ENCODE measurements around the gene NUP153. TPM values are rescaled to one million over a fixed set of nuclear protein-coding genes. Genes with fewer than 3 reads are reported as not detected.

NUP153 gene
- total RNA-seq, 2 experiments from 2014 or later, result 74.0 to 91.0 TPM

GRCh38 chr6:17673543-17674254 is 33.0 kb downstream of the NUP153 start:
- ChIA-PET POLR2A (no interaction called here), CTCF (interaction anchor here (1.2 to 1.6 kb wide), 3 partner anchors 9 to 28 kb away, joined by 3 to 4 read pairs (median 4); no protein-coding TSS in a partner anchor)
- Mint-ChIP-seq H3K4me1 (peaks cover 28% of the 10 kb centered on the region), H3K27me3 (no peaks in the 10 kb centered on the region), H3K27ac (peak overlapping the region; percentile 67), H3K4me3 (no peak overlapping the region), H3K36me3 (ENCODE audit: low read depth) (peaks cover 59% of the 10 kb centered on the region), H3K9me3 (no peaks in the 10 kb centered on the region)
- no peak for DNase-seq

DNA sequence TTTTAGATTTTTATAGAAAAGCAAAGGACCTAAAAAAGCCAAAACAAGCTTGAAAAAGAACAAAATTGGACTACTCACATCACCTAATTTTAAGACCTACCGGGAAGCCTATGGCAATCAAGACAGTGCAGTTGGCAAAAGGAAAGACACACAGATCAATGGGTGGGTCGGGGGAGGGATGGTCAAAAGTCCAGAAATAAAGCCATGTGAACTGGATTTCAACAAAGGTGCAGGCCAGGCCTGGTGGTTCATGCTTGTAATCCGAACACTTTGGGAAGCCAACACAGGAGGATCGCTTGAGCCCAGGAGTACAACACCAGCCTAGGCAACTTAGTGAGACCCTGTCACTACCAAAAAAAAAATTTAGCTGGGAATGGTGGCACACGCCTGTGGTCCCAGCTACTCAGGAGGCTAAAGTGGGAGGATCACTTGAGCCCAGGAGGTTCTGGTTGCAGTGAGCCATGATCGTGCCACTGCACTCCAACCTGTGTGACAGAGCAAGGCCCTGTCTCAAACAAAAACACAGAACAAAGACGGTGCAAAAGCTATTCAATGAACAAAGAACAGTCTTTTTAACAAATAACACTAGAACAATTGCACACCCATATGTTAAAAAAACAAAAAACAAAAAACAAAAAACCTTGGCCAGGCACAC is 34.5 kb downstream of the NUP153 start:
- Mint-ChIP-seq H3K27ac (no peak overlapping the region), H3K36me3 (ENCODE audit: low read depth) (peaks cover 62% of the 10 kb centered on the region), H3K4me3 (no peak overlapping the region), H3K4me1 (peaks cover 19% of the 10 kb centered on the region), H3K27me3 (no peaks in the 10 kb centered on the region), H3K9me3 (no peaks in the 10 kb centered on the region)
- DNase-seq, result no peak
- ChIA-PET POLR2A (no interaction called here), CTCF (no interaction called here)

DNA sequence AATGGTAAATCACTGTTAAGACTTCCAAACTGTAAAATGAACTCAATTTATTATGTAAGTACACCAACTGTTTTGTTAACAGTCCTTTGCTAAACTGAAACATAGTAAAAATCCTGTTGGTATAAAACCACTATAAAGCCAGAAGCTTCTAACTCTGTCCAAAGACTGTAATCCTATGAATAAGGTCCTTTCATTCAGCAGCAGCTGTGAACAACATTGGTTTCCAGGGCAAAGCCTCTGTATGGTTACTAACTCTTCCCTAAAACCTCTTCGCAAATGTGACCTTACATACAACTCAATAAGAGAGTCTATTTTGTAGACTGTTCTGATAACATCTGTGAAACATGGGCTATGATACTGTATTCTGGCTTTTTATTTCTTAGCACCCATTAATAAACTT is 40.1 kb downstream of the NUP153 start:
- Mint-ChIP-seq H3K4me3 (no peak overlapping the region), H3K27ac (peak overlapping the region; percentile 51), H3K36me3 (ENCODE audit: low read depth) (peaks cover 71% of the 10 kb centered on the region), H3K27me3 (no peaks in the 10 kb centered on the region), H3K9me3 (no peaks in the 10 kb centered on the region), H3K4me1 (peaks cover 32% of the 10 kb centered on the region)
- CTCF ChIA-PET, result interaction anchor here (1.1 to 1.5 kb wide), 3 partner anchors 12 to 40 kb away, joined by 3 to 4 read pairs (median 4); partner anchors contain the start of gene NUP153
- no peak for DNase-seq
- POLR2A ChIA-PET, result no interaction called here

- ChIA-PET CTCF (interaction anchor here (0.7 to 1.0 kb wide), 2 partner anchors 9 to 37 kb away, joined by 3 to 4 read pairs; no protein-coding TSS in a partner anchor), POLR2A (no interaction called here)
- peak overlapping the region; percentile 68 for H3K27ac Mint-ChIP-seq
- peak overlapping the region; percentile 17 for H3K4me3 Mint-ChIP-seq
- H3K9me3 Mint-ChIP-seq, result no peaks in the 10 kb centered on the region
- no peaks in the 10 kb centered on the region for H3K27me3 Mint-ChIP-seq
- peaks cover 71% of the 10 kb centered on the region for H3K36me3 Mint-ChIP-seq (ENCODE audit: low read depth)
- no peak for DNase-seq
- peaks cover 32% of the 10 kb centered on the region for H3K4me1 Mint-ChIP-seq
Measured at GRCh38 chr6:17665132-17665531, 41.6 kb downstream of the NUP153 start.

GRCh38 chr6:17663226-17663625 is 43.5 kb downstream of the NUP153 start:
- DNase-seq, result no peak
- ChIA-PET POLR2A (no interaction called here), CTCF (no interaction called here)
- Mint-ChIP-seq H3K9me3 (no peaks in the 10 kb centered on the region), H3K27me3 (no peaks in the 10 kb centered on the region), H3K4me3 (no peak overlapping the region), H3K4me1 (peaks cover 40% of the 10 kb centered on the region), H3K27ac (no peak overlapping the region), H3K36me3 (ENCODE audit: low read depth) (peaks cover 72% of the 10 kb centered on the region)

DNA sequence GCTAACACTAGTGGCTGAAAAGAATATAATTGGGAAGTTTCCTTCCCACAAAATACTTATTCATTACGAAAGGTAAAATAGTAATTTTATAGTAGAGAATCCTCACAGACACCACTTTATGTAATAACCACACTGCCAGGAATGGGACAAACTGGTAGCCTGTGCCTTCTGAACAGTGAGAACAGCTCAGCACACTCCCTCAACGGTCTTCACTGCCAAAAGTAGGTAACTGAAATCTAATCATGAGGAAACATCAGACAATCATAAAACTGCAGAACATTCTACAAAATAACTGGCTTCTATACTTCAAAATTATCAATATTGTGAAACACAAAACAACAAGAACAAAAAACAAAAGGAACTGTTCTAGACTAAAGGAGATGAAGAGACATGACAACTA is 44.1 kb downstream of the NUP153 start:
- no peak overlapping the region for H3K27ac Mint-ChIP-seq
- H3K9me3 Mint-ChIP-seq, result no peaks in the 10 kb centered on the region
- DNase-seq, result no peak
- peaks cover 73% of the 10 kb centered on the region for H3K36me3 Mint-ChIP-seq (ENCODE audit: low read depth)
- ChIA-PET CTCF (interaction anchor here (0.9 kb wide), 1 partner anchor 34 kb away, joined by 3 read pairs; no protein-coding TSS in a partner anchor), POLR2A (interaction anchor here (0.6 kb wide), 1 partner anchor 23 kb away, joined by 3 read pairs; no protein-coding TSS in a partner anchor)
- H3K27me3 Mint-ChIP-seq, result no peaks in the 10 kb centered on the region
- H3K4me3 Mint-ChIP-seq, result no peak overlapping the region
- H3K4me1 Mint-ChIP-seq, result peaks cover 42% of the 10 kb centered on the region

- Mint-ChIP-seq H3K36me3 (ENCODE audit: low read depth) (peaks cover 67% of the 10 kb centered on the region), H3K4me3 (no peak overlapping the region), H3K27ac (no peak overlapping the region), H3K4me1 (peaks cover 20% of the 10 kb centered on the region), H3K27me3 (no peaks in the 10 kb centered on the region), H3K9me3 (no peaks in the 10 kb centered on the region)
- no peak for DNase-seq
- ChIA-PET CTCF (interaction anchor here (0.9 to 1.7 kb wide), 3 partner anchors 20 to 26 kb away, joined by 3 to 5 read pairs (median 4); no protein-coding TSS in a partner anchor), POLR2A (no interaction called here)
Measured at GRCh38 chr6:17656644-17657043, 50.1 kb downstream of the NUP153 start.

GRCh38 chr6:17656092-17656491 is 50.6 kb downstream of the NUP153 start:
- H3K4me3 Mint-ChIP-seq, result no peak overlapping the region
- H3K27me3 Mint-ChIP-seq, result no peaks in the 10 kb centered on the region
- ChIA-PET CTCF (interaction anchor here (0.6 to 1.7 kb wide), 4 partner anchors 20 to 390 kb away, joined by 3 to 5 read pairs (median 4); no protein-coding TSS in a partner anchor), POLR2A (no interaction called here)
- no peaks in the 10 kb centered on the region for H3K9me3 Mint-ChIP-seq
- H3K36me3 Mint-ChIP-seq (ENCODE audit: low read depth), result peaks cover 63% of the 10 kb centered on the region
- H3K4me1 Mint-ChIP-seq, result peaks cover 20% of the 10 kb centered on the region
- no peak for DNase-seq
- H3K27ac Mint-ChIP-seq, result no peak overlapping the region

- CTCF ChIA-PET, result interaction anchor here (0.6 kb wide), 2 partner anchors 9 to 634 kb away, joined by 3 to 5 read pairs; no protein-coding TSS in a partner anchor
- Mint-ChIP-seq H3K4me3 (no peak overlapping the region), H3K9me3 (no peaks in the 10 kb centered on the region), H3K4me1 (peaks cover 24% of the 10 kb centered on the region), H3K27me3 (no peaks in the 10 kb centered on the region), H3K27ac (no peak overlapping the region), H3K36me3 (ENCODE audit: low read depth) (peaks cover 55% of the 10 kb centered on the region)
- POLR2A ChIA-PET, result no interaction called here
- DNase-seq, result no peak
Measured at GRCh38 chr6:17653198-17653882, 53.4 kb downstream of the NUP153 start.

GRCh38 chr6:17650656-17651309 is 55.9 kb downstream of the NUP153 start:
- POLR2A ChIA-PET, result interaction anchor here (0.6 kb wide), 1 partner anchor 44 kb away, joined by 4 read pairs; no protein-coding TSS in a partner anchor
- Mint-ChIP-seq H3K4me1 (peaks cover 18% of the 10 kb centered on the region), H3K36me3 (ENCODE audit: low read depth) (peaks cover 53% of the 10 kb centered on the region), H3K4me3 (no peak overlapping the region), H3K27me3 (no peaks in the 10 kb centered on the region), H3K27ac (no peak overlapping the region), H3K9me3 (no peaks in the 10 kb centered on the region)
- CTCF ChIA-PET, result interaction anchor here (0.5 to 0.9 kb wide), 2 partner anchors 17 to 47 kb away, joined by 3 read pairs; no protein-coding TSS in a partner anchor
- DNase-seq, result no peak

DNA sequence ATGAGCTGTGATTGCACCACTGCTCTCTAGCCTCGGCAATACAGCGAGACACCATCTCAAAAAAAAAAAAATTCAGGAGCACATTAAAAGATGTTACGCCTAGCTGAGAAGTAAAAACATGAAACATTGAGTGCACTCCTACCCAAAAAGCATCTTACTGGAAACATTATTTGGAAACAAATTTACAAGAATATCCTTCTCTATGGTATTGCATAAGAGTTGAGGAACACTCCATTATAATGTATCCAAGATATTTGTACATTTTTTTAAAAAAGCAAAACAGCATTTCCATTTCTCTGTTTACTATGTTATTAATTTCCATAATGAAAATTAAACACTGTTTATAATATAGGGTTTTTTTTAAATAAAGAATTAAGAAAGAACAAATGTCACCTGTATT is 58.0 kb downstream of the NUP153 start:
- Mint-ChIP-seq H3K4me3 (no peak overlapping the region), H3K4me1 (peaks cover 17% of the 10 kb centered on the region), H3K27ac (no peak overlapping the region), H3K36me3 (ENCODE audit: low read depth) (peaks cover 51% of the 10 kb centered on the region), H3K27me3 (no peaks in the 10 kb centered on the region), H3K9me3 (no peaks in the 10 kb centered on the region)
- no peak for DNase-seq
- POLR2A ChIA-PET, result interaction anchor here (0.7 kb wide), 1 partner anchor 9 kb away, joined by 3 read pairs; no protein-coding TSS in a partner anchor
- CTCF ChIA-PET, result no interaction called here

- ChIA-PET CTCF (interaction anchor here (0.6 to 1.2 kb wide), 3 partner anchors 14 to 66 kb away, joined by 3 read pairs; partner anchors contain the start of gene NUP153), POLR2A (no interaction called here)
- DNase-seq, result no peak
- Mint-ChIP-seq H3K36me3 (ENCODE audit: low read depth) (peaks cover 80% of the 10 kb centered on the region), H3K9me3 (no peaks in the 10 kb centered on the region), H3K4me3 (no peak overlapping the region), H3K27me3 (no peaks in the 10 kb centered on the region), H3K4me1 (peaks cover 19% of the 10 kb centered on the region), H3K27ac (no peak overlapping the region)
Measured at GRCh38 chr6:17640477-17640917, 66.2 kb downstream of the NUP153 start.

All from activated CD4-positive, alpha-beta T cell treated with anti-CD3 and anti-CD28 coated beads, Interleukin-2, amount 10 ng/mL, durations not matched to agents 7 days and 5 days (primary cell).